ELR (cell line): ENCODE measurements around the gene RNF183.

Experiments used
- DNase-seq: peaks from one replicate; pipeline ENCODE4 v3.0.0-alpha.2; 2015; ENCODE audit warnings: low read depth

Gene RNF183, protein sequence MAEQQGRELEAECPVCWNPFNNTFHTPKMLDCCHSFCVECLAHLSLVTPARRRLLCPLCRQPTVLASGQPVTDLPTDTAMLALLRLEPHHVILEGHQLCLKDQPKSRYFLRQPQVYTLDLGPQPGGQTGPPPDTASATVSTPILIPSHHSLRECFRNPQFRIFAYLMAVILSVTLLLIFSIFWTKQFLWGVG

DNA sequence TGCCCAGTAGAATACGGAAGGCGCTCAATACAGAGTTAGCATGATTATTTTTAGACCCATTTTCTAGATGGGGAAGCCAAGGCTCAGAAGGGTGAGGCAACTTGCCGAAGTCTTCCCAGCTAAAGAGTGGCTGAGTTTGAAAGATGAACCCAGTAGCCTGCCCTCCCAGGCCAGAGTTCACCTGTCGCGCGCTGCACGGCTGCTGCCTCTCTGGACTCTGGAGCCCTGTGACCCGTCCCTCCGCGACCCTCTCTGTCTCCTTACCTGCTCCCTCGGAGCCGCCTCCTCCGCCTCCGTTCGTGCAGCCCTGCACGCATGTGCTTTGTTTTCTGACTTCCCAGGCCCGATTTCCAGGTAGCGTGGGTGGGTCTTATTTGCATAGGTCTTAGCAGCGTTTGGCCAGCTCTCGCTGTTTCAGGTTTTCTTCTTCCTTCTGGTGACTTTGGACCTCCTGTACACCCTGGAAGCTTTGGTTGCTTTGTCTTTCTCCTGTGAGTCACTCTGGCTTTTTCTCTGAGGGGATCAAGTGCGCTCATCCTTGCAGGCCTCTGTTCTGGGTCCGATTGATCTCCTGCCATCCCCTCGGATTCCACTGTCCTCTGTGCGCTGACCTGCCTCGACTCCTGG, at the start of gene RNF183:
RNF183 (minus strand) TSS at position 585 of the 627 bp plus-strand sequence. CDS start 5,192 bp downstream, outside the sequence.
- no peak for DNase-seq

DNA sequence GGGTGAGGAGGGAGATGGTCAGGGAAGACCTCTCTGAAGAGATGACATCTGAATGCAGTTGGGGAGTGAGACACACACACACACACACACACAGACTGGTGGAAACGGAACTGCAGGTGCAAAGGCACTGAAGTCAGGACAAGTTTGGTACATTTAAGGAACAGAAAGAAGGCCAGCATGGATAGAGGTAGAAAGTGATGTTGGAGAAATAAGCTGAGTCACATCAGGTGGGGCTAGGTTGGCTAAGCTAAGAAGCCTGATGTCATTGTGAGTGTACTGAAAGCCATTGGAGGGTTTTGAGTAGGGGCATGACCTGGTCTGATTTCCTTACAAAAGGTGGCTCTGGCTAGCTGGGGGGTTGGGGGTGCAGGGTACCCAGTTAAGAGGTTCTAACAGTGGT, 49.2 kb upstream of the RNF183 start:
- DNase-seq: no peak

DNA sequence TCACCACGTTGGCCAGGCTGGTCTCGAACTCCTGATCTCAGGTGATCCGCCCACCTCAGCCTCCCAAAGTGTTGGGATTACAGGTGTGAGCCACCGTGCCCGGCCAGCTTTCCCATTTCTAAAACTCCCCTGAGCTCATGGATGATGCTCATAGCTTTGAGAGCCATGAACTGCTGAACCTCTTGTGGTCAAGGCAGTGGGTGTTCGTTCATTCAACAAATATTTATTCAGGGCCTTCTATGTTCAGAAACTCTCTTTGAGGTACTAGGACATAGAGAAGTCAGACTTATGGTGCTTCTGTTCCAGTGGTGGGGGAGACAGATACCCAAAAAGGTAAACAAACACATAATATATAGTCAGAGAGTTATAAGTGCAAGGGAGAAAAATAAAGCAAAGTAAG, 48.8 kb upstream of the RNF183 start:
- no peak for DNase-seq

- DNase-seq: no peak
These were observed 47.8 kb upstream of the RNF183 start for GRCh38 chr9:113350937-113351336.

DNA sequence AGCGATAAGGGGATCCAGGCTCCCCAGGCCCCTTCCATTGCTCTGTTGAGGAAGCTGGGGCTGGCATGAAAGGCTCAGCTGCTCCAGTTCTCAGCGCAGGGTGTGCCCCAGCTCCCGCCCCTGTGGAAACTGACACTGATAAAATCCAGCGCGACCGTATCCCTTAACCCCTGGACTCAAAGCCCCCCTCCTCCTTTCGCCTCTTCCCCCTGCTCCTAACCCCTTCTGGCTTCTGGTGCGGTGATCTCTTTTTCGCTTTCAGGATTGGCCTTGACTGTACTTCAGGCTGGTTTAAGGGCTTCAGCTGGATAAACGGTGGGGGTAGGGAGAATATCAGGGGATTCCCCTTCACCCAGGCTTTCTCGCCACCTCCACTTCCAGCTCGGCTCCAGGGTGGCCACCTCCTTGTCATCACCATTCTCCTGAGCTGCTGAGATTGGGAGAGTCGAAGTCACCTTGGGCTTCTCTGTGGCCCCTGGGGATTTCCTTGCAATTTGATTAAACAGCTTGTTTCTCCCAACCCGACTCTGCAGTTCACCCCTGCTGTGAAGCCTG, 47.0 kb upstream of the RNF183 start:
- no peak for DNase-seq

GRCh38 chr9:113349445-113350094, 46.4 kb upstream of the RNF183 start, which contains the start of gene BSPRY:
TSS of gene BSPRY (plus strand) at chr9:113349541. CDS start at chr9:113349580, 39 bp downstream.
- no peak for DNase-seq

- no peak for DNase-seq
These were observed 45.9 kb upstream of the RNF183 start for GRCh38 chr9:113349066-113349444.

- DNase-seq: no peak
These were observed 45.3 kb upstream of the RNF183 start for GRCh38 chr9:113348437-113348836.

DNA sequence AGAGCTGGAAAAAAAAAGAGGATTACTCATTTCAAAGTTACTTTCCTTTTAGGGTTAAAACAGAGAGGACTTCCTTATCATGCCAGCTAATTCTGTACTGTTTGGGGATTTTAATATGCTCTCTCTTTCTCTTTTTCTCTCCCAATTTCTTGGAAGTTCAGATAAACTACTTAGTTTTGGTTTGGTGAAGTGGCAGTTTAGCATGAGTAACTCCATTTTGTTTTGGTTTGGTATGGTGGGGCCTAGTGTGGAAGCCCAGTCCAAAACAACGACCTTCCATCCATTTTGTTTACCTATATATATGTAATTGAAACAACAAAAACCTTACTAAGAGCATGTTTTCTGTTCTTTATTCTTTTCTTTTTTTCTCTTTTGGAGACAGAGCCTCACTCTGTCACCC, 42.5 kb upstream of the RNF183 start:
- DNase-seq: no peak

DNA sequence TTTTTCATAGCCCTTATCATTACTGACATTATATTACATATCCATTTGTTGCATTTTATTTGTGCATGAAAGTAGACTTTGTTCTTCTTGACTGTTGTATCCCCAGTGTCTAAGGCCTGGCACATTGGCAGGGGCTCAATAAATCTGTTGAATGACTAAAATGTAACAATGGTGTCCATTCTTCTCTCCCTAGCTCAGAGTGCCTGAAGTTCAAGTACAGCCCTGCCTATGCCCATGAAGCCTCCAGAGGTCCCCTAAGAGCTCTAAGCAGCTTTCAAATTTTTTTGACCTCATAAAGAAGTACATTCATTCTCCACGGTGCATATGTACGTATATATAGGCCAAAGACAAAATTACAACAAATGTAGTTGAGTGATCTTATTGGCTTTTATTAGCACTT, 42.0 kb upstream of the RNF183 start:
- no peak for DNase-seq

DNA sequence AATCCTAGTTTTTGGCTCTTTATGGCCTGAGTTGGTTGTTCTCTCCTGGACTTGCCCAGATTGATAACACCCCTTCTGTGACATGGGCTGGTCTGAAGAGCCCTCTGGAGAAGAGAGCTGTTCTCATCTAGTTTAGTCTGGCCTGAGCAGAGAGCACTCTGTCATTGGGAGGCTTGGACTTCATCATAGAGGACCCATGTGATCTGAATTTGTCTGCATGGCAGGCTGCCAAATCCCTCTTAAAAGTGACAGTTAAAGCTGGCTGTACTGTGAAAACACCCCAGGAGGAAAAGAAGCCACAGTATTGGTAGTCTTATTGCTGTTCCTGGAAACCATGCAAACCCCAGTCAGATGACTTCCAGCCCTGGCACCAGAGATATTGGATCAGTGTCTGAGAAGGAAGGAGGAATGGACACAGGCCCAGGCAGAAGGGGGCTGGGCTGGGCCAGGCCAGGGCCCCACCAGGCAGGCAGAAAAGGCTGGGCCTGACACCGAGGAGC, 40.6 kb upstream of the RNF183 start:
- DNase-seq: no peak

DNA sequence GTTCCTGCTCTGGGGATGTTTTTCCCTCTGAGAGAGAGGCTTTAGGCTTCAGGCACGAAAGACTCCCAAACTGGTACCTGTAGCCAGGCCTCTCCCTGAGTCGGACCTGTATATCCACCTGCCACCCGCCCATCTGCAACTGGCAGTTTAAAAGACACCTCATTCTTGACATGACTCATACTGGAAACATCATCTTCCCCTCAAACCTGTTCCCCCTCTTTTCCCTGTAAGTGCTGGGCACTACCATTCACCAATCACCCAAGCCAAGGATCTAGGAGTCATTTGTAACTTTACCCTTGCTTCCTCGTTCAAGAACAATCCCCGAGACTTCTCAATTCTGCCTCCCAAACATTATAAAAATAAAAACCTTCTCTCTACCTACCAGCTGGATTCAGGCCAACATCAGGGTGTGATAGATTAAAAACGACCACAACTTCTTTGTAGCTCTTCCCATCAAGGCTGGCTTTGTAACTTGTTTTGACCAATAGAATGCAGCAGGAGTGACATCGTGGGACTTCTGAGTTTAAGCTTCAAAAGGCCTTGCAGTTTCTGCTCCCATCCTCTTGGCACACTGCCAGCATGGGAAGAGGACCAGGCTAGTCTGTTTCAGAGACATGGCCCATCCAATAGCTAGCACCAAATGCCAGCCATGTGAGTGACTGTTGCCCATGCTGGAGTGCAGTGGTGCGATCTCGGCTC, 38.7 kb upstream of the RNF183 start:
- no peak for DNase-seq

GRCh38 chr9:113340011-113340699, 37.0 kb upstream of the RNF183 start, which contains the start of gene WDR31:
TSS of gene WDR31 (minus strand) at chr9:113340275. CDS start at chr9:113332022, 8,253 bp downstream.
- peak; percentile 89 for DNase-seq

GRCh38 chr9:113337714-113338113, 34.5 kb upstream of the RNF183 start:
- DNase-seq: no peak

- no peak for DNase-seq
These were observed 28.6 kb upstream of the RNF183 start for GRCh38 chr9:113331780-113332179.

- DNase-seq: no peak
These were observed 25.0 kb upstream of the RNF183 start for GRCh38 chr9:113328045-113328782.

DNA sequence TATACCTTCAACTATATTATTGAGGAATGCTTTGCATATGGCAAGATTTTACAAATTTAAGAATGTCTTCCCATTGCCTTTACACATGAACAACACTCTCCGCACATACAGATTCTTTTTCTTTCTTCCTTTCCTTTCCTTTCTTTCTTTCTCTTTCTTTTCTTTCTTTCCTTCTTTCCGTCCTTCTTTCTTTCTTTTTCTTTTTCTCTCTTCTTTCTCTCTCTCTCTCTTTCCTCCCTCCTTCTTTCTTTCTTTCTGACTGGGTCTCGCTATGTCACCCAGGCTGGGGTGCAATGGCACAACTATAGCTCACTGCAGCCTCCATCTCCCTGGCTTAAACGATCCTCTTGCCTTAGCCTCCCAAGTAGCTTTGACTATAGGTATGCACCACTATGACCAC, 23.1 kb upstream of the RNF183 start:
- DNase-seq: no peak

DNA sequence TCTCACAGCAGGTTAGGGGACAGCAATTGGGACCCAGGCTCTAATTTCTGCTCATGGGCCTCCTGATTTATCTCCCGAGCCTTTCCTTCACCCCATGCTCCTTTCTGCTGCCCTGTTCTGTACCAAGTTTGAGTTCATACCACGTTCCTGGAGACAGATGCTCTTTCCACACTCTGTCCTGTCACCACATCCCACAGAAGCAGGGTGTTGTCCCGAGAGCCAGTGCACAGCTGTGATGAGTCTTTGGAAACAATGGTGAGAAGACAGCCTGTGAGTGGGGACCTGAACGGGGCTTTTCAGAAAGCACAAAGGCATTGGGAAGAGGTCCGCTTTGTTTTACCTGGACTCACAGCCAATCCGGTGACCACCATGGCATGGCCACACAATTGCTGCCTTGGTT, 19.5 kb upstream of the RNF183 start:
- no peak for DNase-seq

DNA sequence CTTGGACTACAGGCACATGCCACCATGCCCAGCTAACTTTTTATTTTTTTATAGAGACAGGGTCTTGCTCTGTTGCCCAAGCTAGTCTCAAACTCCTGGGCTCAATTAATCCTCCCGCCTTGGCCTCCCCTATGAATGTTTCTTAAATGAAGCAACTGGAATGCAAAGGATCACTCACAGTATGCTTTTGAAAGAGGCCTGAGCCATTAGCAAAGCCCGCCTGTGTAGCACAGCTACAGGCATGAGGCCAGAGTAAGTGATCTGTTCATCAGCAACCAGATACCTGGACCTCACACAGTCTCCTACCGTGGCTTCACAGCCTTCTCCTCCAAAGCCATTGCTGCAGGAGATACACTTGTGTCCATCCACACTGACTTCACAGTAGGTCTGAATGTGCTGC, 16.9 kb upstream of the RNF183 start:
- DNase-seq: no peak

DNA sequence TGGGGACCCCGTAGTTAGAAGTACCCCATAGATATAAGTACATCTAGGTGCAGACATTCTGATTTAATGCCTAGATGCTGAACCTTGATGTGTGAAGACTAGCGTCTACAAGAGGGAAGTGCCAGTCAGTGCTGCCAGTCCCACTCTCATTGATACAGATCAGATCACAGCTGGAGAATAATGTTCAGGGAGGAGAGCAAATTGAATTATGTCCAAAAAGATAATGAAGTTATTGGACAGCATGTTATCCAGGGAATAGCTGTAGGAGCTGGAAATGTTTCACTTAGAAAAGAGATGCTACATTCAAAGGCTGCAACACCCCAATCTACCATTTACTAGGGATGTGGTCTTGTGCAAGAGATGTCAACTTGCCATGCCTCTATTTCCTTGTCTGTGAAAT, 15.9 kb upstream of the RNF183 start:
- DNase-seq: no peak

DNA sequence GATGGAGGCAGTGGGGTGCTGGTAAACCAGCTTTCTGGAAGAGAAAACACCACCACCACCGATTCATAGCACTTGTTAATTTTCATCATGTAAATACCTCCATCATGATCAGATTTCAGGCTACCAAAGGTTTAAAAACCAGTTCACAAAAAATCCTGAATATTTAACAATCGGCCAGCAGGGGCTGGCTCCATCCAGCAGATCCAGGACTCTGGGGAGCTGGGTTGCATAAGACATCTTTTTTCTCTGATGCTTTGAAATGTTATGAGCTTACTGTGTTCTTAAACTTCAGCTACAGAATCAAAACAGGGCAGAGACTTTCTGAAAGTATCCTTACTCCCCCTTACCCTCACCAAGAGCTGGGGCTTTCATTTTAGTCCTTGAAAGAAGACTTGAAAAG, 14.6 kb upstream of the RNF183 start:
- DNase-seq: no peak
